BE2C (cell line): ENCODE data around the gene SPI1.
"Not testable (repeated sequence)": the region's sequence is repeated elsewhere in the genome, so short reads cannot be mapped to it uniquely, and the experiment has no call there.

Experiments
- DNase-seq: peaks from one replicate; pipeline ENCODE4 v3.0.0-alpha.2; 2020
- H3K27me3 ChIP-seq: fragments of 250-450 bp; sonication (Bioruptor Pico); 2 replicates; pipeline ENCODE4 v1.5.1; 2020; ENCODE audit warnings: mild to moderate bottlenecking
- H3K36me3 ChIP-seq: fragments of 250-450 bp; sonication (Bioruptor Pico); 2 replicates; pipeline ENCODE4 v1.5.1; 2020; ENCODE audit warnings: mild to moderate bottlenecking
- H3K4me1 ChIP-seq: fragments of 250-450 bp; sonication (Bioruptor Pico); 2 replicates; pipeline ENCODE4 v1.5.1; 2020
- H3K4me3 ChIP-seq: 2 replicates; pipeline ENCODE4 v1.5.1; 2011; ENCODE audit warnings: low read depth, low read length
- H3K9me3 ChIP-seq: fragments of 250-450 bp; sonication (Bioruptor Pico); 2 replicates; pipeline ENCODE4 v1.5.1; 2020
- CTCF ChIP-seq: IDR thresholded peaks from 2 replicates; pipeline ENCODE4 v1.5.1; 2012; ENCODE audit warnings: mild to moderate bottlenecking, low read depth, low read length

Gene SPI1

GRCh38 chr11:47338396-47339241 is 39.7 kb downstream of the SPI1 start:
- H3K27me3 ChIP-seq, result no peaks in the 10 kb centered on the region
- H3K9me3 ChIP-seq, result no peaks in the 10 kb centered on the region
- no peaks in the 10 kb centered on the region for H3K4me1 ChIP-seq
- no peak overlapping the region for H3K4me3 ChIP-seq
- no peak for TF ChIP-seq CTCF
- no peak for DNase-seq
- H3K36me3 ChIP-seq, result no peaks in the 10 kb centered on the region

- Histone ChIP-seq H3K4me3 (no peak overlapping the region), H3K4me1 (no peaks in the 10 kb centered on the region), H3K27me3 (no peaks in the 10 kb centered on the region), H3K36me3 (no peaks in the 10 kb centered on the region), H3K9me3 (no peaks in the 10 kb centered on the region)
- DNase-seq, result no peak
- no peak for TF ChIP-seq CTCF
Measured at GRCh38 chr11:47337229-47337924, 41.0 kb downstream of the SPI1 start.

GRCh38 chr11:47336595-47336994 is 41.8 kb downstream of the SPI1 start:
- no peak for TF ChIP-seq CTCF
- H3K9me3 ChIP-seq, result no peaks in the 10 kb centered on the region
- DNase-seq, result no peak

GRCh38 chr11:47335733-47336132 is 42.6 kb downstream of the SPI1 start:
- Histone ChIP-seq H3K4me3 (no peak overlapping the region), H3K4me1 (no peaks in the 10 kb centered on the region), H3K9me3 (no peaks in the 10 kb centered on the region), H3K36me3 (no peaks in the 10 kb centered on the region), H3K27me3 (no peaks in the 10 kb centered on the region)
- no peak for TF ChIP-seq CTCF
- DNase-seq, result no peak

More at GRCh38 chr11:47336595-47336994, 41.8 kb downstream of the SPI1 start:
- Histone ChIP-seq H3K27me3 (no peaks in the 10 kb centered on the region), H3K4me3 (no peak overlapping the region), H3K36me3 (no peaks in the 10 kb centered on the region), H3K4me1 (no peaks in the 10 kb centered on the region)

GRCh38 chr11:47334699-47335411 is 43.5 kb downstream of the SPI1 start:
- not testable (repeated sequence) for DNase-seq, H3K9me3 ChIP-seq, H3K36me3 ChIP-seq, H3K4me3 ChIP-seq, H3K4me1 ChIP-seq, H3K27me3 ChIP-seq

- no peaks in the 10 kb centered on the region for H3K36me3 ChIP-seq
- no peak for DNase-seq
- no peaks in the 10 kb centered on the region for H3K9me3 ChIP-seq
- no peaks in the 10 kb centered on the region for H3K4me1 ChIP-seq
- no peak for TF ChIP-seq CTCF
- no peak overlapping the region for H3K4me3 ChIP-seq
- no peaks in the 10 kb centered on the region for H3K27me3 ChIP-seq
Measured at GRCh38 chr11:47333886-47334443, 44.4 kb downstream of the SPI1 start.
